GM19023 (cell line): ENCODE results near the gene SLC7A10.
"Not testable (repeated sequence)": the region's sequence is repeated elsewhere in the genome, so short reads cannot be mapped to it uniquely, and the experiment has no call there.

Source experiments
- ATAC-seq: cut with Tn5 transposase; IDR thresholded peaks from one replicate; pipeline ENCODE4 v1.9.1; 2021; ENCODE audit warnings: mild to moderate bottlenecking, moderate library complexity; ENCODE audit not compliant: unreplicated experiment

Gene SLC7A10

GRCh38 chr19:33187183-33187540, 38.5 kb downstream of the SLC7A10 start:
- no peak for ATAC-seq

DNA sequence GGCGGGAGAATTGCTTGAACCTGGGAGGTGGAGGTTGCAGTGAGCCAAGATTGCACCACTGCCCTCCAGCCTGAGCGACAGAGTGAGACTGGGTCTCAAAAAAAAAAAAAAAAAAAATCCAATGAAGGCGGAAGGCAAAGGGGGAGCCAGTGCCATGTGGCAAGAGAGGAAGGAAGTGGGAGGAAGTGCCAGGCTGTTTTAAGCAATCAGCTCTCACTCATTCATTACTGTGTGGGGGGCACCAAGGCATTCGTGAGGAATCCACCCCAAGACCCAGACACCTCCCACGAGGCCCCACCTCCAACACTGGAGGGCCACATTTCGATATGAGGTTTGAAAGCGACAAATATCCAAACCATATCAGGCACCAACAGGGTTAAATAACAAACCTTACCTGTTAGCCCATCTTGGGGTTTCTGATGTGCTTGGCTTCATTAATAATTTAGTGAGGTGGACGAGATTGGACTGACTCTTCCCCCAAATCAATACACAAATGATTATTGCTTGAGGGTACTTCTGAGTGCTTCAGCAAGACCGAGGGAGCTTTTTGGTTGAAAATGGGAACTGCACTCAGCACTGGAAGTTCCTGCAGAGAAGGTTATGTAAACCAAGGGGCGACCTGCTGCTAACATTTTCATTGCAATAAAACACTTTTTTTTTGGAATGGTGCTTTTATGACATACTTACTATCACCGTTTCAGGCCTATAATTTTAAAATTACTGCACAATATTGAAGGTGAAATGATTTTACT, 39.0 kb downstream of the SLC7A10 start:
- ATAC-seq: no peak

DNA sequence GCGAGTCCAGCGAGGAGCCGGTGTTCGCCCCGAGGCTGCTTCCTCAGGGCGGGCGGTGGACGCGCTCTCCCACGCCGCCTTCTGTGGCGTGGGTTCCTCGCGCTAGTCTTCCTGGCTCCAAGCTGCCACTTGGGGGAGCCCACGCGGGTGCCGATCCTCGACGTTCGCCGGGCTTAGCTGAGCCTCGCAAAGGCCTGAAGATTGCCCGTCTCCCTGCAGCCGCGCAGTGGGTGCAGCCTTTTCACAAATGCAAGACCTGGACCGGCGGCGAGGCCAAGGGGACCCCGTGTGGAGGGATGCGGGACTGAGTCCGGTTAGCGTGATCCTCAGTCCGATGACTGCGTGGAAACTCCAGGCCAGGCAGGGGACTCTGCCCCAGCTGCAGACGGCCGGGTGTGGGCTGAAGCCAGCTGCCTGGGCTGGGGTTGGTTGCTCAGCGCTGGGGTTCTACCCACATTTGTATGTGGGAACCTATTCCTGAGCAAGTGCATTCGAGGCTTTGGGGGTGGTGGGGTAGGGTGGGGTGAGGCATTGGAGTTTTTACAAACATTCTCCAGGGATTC, 48.2 kb downstream of the SLC7A10 start:
- peak; percentile 25 for ATAC-seq

- peak; percentile 79 for ATAC-seq
Observed at GRCh38 chr19:33176670-33177416, 48.8 kb downstream of the SLC7A10 start.

DNA sequence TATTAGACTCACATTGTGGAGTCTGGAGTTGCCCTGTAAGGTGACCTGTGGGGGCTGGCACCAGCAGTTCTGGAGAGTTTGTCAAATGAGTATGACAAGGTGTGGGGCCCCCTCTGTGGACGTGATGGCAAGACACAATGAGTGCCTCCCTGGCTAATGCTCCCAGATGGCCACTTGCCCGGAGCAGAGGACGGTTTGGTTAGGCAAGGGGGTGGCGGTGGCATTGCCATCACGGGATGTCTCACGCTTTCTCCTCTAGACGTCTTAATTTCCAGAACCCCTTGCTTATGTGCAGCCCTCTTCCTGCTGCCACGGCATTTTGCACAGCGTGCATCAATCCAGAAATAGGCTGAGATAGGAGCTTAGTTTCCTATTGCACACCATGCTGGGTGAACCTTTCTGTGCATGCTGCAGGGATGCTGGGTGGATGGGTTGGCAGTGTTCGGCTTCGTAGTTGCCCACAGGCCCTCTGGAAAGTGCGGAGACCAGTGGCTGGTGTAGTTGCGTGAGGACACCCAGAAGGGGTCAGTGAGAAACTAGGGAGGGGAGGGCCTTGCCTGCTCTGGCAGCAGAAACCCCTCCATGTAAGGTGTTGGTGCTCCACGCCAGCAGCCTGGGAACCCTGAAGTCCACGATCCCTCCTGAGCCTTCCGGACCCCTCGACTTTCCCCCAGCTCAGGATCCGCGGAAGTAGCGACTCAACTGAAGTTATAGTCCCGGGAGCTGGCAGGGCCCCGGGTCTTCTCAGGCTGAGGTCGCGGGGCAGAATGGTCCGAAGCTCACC, 49.6 kb downstream of the SLC7A10 start:
- peak; percentile 1 for ATAC-seq

DNA sequence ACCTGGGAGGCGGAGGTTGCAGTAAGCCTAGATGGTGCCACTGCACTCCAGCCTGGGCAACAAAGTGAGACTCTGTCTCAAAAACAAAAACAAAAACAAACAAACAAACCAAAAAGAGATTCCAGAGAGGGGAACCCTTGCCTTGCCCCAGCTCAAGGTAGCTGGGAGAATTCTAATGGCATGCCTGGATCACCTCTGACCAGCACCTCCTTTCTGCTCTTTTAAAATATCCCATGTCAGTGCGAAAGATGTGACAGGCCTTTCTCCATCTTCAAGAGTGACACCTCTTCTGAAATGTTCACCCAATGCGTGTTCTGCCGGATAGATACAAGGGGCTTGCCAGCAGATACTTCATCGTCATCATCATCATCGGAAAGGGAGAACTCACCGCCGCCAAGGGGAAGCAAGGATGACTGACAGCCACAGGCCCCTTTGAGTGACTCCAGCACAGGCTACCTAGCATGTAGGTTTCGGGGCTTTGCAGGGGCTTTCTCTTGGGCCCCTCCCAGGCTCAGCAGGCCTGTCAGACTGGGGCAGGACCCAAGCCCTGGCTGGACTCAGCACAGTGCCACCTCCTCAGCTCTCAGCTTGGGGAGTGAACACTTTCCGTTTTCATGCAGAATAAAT, 50.4 kb downstream of the SLC7A10 start:
- ATAC-seq: no peak

GRCh38 chr19:33174186-33174585, 51.5 kb downstream of the SLC7A10 start:
- no peak for ATAC-seq

DNA sequence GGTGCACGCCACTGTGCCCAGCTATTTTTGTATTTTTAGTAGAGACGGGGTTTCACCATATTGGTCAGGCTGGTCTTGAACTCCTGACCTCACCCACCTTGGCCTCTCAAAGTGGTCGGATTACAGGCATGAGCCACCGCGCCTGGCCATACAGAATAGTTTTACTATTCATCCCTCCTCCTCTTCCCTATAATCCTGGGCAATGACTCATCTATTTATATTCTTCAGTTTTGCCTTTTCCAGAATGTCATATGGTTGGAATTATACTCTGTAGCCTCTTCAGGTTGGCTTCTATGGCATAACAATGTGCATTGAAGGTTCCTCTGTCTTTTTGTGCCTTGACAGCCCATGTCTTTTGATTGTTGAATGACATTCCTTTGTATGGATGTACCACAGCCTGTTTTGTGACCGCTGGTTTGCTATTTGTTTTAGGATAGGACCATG, 53.7 kb downstream of the SLC7A10 start:
- no peak for ATAC-seq

DNA sequence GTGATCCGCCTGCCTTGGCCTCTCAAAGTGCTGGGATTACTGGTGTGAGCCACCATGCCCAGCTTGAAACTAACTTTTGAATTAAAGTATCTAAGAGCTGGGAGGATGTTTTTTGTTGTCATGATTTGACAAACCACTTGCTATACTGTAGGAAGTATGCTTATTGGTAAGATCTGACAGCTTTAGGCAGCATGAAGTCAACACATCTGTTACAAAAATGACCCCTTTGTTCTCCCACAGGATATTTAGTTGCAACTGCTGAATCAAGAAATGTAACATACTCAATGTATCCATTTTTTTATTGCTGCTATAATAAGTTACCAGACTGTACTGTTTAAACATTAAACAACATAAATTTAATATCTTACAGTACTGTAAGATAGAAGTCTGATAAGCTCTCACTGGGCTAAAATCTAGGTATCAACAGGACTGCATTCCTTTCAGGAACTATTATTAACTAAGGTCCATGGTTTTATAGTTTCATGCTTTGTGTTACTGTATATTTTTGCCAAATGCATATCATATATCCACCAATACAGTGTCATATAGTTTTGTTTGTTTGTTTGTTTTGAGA, 54.3 kb downstream of the SLC7A10 start:
- ATAC-seq: no peak

GRCh38 chr19:33168528-33168927, 57.1 kb downstream of the SLC7A10 start:
- ATAC-seq: no peak

- ATAC-seq: no peak
Observed at GRCh38 chr19:33167438-33167837, 58.2 kb downstream of the SLC7A10 start.

- ATAC-seq: not testable (repeated sequence)
Observed at GRCh38 chr19:33166037-33166436, 59.6 kb downstream of the SLC7A10 start.

DNA sequence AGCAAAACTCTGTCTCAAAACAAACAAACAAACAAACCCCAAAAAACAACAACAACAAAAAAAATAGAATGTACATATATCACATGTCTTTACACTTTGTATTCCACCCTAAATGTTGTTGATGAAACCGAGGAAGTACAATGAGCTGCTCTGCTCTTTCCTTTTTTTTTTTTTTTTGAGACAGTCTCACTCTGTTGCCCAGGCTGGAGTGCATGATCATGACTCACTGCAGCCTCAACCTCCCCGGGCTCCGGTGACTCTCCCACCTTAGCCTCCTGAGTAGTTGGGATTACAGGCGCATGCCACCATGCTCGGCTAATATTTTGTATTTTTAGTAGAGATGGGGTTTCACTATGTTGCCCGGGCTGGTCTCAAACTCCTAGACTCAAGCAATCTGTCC, 62.2 kb downstream of the SLC7A10 start:
- no peak for ATAC-seq

- ATAC-seq: no peak
Observed at GRCh38 chr19:33161201-33161600, 64.4 kb downstream of the SLC7A10 start.

DNA sequence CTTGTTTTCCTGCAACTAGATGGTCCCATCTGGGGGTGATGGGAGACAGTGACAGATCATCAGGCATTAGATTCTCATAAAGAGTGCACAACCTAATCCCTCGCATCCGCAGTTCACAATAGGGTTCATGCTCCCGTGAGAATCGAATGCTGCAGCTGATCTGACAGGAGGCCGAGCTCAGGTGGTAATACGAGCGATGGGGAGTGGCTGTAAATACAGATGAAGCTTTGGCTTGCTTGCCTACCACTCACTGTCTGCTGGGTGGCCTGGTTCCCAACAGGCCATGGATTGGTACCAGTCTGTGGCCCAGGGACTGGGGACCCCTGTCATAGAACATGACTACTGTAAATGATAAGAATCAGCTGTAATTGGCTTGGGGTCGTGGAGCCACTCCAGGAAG, 65.8 kb downstream of the SLC7A10 start:
- ATAC-seq: no peak

GRCh38 chr19:33159149-33159548, 66.5 kb downstream of the SLC7A10 start:
- ATAC-seq: no peak
